Left kidney (tissue), 2 donors: ENCODE data around the gene ATIC. TPM values are rescaled to one million over a fixed set of nuclear protein-coding genes. Genes with fewer than 3 reads are reported as not detected.
"Not testable (repeated sequence)": the region's sequence is repeated elsewhere in the genome, so short reads cannot be mapped to it uniquely, and the experiment has no call there.

Experiments
- DNase-seq: peaks from one replicate; pipeline ENCODE4 v3.0.0-alpha.2; 2013
- polyA plus RNA-seq: library from polyadenylated mRNA; unstranded; fragments of 120-200 nt; gene quantifications from one replicate; pipeline ENCODE4 v1.2.1, GENCODE V29; 2013; ENCODE audit not compliant: insufficient read length

The ATIC gene
- polyA plus RNA-seq, 1 donor = 161 TPM

DNA sequence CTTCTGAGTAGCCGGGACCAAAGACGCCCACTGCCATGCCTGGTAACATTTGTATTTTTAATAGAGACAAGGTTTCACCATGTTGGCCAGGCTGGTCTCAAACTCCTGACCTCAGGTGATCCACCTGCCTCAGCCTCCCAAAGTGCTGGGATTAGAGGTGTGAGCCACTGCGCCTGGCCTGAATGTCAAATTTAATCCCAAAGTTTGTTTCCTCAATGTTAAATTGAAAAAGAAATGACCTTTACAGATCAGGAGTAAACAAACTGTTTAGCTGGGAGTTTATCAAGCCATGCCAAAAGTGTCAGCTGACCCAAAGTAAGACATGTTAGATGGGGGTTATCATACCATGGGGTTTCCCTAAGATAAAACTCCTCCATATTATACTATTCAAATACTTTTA, 48.2 kb downstream of the ATIC start:
- DNase-seq = not testable (repeated sequence)

DNA sequence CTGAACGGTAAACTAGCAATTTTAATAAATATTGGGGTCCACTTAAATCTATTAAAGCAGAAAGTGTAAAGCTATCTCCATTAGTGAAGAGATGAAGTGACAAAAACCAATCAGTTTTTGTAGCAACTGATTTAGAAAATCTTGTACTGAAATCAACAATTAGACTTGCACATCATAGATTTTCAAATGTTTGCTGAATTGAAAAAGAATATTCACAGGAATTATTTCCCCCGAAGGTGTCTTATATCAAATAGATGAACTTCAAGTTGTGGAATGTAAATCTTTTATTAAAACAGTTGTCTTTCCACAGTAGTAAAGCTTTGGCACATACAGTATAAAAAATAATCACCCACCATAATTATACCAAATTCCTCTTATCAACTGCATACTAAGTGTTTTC, 48.7 kb downstream of the ATIC start:
- DNase-seq = no peak

DNA sequence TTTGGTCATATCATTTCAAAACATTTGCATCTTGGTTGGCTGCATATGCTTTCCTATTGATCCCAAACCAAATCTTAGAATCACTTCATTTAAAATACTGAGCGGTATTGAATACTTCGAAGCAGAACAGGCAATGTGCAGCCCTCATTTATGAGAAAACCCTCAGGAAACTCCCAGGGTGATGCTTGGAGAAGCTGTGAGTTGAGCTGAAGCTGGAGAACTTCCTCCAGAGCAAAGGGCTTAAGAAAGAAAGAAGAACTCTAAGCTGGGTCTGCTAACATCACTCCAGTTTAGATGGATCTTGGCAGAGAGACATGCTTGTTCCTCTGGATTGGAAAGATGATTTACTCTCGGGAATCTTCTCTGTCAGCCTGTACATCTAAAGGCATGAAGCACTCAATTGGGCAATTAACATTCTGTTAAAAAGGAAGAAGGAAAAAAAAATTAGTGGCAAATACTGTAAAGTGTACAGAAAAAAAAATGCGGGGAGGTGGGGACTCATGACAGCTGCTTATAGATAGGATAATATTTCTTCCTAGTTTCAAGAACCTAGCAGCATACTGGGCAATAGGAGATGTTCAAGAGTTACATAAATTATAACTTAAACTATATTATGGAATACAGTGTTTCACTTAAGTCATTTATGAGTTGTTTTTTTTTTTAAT, 49.5 kb downstream of the ATIC start:
- no peak for DNase-seq

GRCh38 chr2:215361876-215362561, 50.2 kb downstream of the ATIC start:
- no peak for DNase-seq

GRCh38 chr2:215362562-215362904, 50.7 kb downstream of the ATIC start:
- no peak for DNase-seq

- no peak for DNase-seq
Measured at GRCh38 chr2:215363039-215363438, 51.2 kb downstream of the ATIC start.

GRCh38 chr2:215363461-215364156, 51.8 kb downstream of the ATIC start:
- no peak for DNase-seq

DNA sequence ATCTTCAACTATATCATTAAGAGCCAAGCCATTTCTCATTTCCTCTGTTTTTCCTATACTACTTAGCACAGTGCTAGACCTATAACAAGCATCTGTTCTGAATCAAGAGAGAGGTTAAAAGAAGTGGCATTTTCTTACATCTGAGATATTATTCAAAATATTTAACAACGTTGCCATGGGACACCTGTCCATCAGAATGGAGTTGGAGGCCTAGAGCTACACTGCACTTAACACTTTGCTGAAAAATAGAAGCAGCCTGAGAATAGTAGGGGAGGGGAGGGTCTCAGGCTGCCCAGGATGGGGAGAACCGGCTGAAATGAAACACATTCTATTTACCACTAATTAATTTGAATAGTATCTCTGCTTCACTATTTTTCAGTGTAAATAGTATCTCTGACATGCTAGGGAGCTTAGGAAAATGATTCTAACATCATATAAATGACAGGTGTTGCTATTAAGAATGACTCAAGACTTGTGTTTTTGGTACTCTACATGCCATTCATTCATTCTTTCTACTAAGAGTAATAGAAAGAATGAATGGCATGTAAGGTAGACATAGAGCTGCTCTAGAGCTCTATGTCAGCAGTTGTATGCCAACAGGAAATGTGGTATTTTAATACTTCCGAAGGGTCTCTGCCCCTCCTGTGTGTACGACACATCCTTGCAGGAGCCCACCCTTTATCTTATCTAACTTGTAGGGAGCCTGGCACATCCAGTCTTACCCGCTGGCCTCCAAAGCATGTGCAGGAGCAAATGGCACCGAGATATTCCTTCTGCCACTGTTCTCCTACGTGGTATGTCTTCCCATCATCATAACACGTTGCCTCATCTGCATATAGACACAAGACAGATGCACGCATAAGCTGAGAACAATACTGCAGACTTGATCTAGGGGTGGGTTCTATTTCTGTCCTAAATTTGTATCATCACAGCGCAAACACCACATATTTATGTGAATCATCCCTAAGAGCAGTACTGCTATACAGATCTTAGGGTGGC, 52.6 kb downstream of the ATIC start:
- no peak for DNase-seq

DNA sequence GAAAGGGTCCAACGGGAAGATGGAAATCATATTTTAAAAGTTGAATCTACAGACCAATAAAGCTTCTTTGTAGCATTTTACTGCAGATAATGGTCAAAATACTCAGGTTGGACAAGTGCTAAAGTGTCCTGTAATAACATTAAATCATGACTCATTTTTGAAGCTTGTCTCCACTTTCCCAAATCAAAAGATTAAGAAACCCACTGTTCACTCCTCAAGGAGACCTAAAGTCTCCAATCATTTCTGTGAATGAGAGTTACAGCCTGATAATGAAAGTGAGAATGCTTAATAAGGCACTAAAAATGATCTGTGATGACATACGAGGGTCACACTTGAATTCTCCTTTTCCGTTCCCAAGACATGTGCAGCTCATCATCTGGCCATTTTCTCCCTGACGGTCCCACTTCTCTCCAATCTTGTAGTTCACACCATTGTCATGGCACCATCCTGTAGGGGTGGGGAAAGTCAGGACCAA, 53.4 kb downstream of the ATIC start:
- DNase-seq = no peak

DNA sequence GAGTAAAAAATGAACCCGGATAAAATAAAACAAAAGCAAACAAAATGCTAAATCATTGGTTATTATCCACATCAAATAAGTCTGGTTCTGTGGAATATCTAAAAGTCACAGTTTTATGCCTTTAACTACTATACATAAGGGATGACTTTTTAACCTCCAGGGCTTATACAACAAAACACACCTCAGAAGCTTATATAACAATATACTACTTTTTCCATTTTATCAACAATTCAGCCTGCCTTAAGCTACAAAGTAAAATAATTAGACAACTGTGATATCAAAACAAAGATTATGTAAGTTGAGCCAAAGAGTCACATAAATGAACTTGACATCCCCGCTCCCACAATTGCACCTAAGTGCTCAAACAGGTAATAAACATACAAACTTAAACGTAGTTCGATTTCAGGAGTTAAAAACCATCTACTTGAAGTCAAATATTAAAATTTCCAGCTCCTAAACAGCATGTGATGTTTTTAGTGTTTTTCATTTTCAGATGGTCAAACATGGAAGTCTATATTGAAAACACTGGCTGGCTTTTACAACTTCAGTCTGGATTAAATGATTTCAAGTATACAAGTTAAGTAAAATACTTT, 54.7 kb downstream of the ATIC start:
- DNase-seq = no peak

GRCh38 chr2:215367662-215368492, 56.0 kb downstream of the ATIC start:
- DNase-seq = no peak

DNA sequence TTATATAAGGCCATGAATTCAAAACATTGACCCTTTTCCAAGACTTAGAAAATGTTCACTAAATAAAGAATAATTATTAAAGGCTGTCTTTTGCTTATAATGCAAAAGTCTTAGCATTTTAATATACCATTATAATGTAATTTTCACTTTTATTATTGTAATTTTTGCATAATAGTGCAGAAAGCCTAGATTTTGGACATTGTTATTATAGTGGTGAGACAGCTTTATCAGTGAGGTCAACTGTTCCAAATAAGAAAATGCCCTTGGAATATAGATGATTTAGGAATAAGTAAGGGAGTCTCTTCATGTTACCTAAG, 56.6 kb downstream of the ATIC start:
- DNase-seq = no peak

- no peak for DNase-seq
Measured at GRCh38 chr2:215369181-215369760, 57.4 kb downstream of the ATIC start.

GRCh38 chr2:215370112-215370965, 58.5 kb downstream of the ATIC start:
- no peak for DNase-seq

DNA sequence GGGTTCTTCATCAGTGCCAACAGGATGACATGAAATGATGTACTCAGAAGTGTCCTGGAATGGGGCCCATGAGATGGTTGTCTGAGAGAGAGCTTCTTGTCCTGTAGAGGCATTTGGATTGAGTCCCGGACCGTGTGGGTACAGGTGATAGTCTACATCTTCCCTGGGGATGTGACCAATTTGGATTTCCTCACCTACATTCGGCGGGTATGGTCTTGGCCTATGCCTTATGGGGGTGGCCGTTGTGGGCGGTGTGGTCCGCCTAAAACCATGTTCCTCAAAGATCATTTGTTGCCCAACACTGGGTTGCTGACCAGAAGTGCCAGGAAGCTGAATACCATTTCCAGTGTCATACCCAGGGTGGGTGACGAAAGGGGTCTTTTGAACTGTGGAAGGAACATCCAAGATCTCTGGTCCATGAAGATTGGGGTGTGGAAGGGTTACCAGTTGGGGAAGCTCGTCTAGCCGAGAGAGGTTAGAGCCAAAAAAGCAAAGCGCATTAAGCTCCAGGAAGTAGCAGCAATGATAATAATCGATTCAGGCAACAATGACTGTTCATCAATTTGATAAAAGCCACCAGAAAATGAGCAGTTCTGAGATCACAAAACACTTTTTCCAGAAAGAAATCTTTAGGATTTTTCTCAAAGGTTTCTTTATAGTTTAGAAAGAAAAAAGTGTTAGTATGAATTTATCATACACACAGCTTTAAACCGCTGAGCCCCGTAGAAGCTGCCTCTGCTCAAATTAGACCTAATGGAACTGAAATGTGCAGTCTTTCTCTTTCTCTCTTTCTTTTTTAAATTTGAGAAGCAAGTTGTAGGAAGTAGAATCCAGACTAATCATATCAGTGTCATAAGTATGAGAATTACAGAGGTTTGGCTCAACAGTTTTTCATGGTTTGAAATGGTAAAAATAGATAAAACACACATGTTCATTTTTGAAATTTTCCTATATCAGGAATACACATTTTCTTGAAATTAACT, 60.3 kb downstream of the ATIC start:
- no peak for DNase-seq

- no peak for DNase-seq
Measured at GRCh38 chr2:215372968-215373649, 61.2 kb downstream of the ATIC start.

DNA sequence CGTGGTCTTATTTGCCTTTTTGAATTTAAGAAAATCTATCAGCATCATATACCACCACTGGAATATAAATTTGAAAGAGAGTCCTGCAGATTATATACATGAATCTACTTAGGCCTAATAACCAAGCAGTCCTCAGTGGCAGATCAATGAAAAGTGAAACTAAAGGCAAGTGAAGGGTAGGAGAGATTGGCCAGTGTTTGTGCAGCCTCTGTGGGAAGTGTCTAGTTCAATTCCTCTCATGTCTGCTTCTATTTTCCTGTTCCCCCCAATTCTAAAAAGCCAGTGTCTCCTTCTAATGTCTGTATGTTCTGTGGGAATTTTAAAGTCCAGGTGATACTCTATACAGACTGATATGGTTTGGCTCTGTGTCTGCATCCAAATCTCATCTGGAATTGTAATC, 62.1 kb downstream of the ATIC start:
- DNase-seq = no peak
